ENCODE measurements around the gene PARD3. TPM values are rescaled to one million over a fixed set of nuclear protein-coding genes. Genes with fewer than 3 reads are reported as not detected.

The PARD3 gene
- total RNA-seq, 1 donor from 2014 or later = 76.4 TPM

DNA sequence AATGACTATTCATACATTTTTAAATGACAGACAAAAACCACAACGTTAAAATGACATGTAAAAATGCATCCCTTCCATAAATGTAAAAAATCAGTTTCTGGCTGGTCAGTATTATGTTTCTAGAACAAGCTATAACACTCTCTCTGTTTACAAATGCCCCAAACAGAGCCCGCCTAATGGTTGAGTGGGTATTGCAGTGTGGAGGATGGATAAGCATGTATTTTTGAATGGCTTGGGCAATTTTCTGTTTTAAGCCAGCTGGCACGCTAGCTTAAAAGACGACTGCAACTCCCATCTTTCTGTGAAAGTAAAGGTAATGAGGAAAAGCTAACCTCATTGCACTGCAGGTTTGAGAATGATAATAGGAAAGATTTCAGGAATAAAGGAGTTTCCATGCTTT, 430.7 kb downstream of the PARD3 start:
- Histone ChIP-seq H3K4me3 (ENCODE audit: low read depth, low read length) (no peak overlapping the region), H3K27me3 (ENCODE audit: control insufficient read depth, insufficient read depth, low read length) (no peaks in the 10 kb centered on the region), H3K36me3 (ENCODE audit: control insufficient read depth, insufficient read depth, low read length) (peaks cover 2% of the 10 kb centered on the region)
- DNase-seq (ENCODE audit: low read depth) = no peak
- TF ChIP-seq, protein P1, sequence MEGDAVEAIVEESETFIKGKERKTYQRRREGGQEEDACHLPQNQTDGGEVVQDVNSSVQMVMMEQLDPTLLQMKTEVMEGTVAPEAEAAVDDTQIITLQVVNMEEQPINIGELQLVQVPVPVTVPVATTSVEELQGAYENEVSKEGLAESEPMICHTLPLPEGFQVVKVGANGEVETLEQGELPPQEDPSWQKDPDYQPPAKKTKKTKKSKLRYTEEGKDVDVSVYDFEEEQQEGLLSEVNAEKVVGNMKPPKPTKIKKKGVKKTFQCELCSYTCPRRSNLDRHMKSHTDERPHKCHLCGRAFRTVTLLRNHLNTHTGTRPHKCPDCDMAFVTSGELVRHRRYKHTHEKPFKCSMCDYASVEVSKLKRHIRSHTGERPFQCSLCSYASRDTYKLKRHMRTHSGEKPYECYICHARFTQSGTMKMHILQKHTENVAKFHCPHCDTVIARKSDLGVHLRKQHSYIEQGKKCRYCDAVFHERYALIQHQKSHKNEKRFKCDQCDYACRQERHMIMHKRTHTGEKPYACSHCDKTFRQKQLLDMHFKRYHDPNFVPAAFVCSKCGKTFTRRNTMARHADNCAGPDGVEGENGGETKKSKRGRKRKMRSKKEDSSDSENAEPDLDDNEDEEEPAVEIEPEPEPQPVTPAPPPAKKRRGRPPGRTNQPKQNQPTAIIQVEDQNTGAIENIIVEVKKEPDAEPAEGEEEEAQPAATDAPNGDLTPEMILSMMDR (IDR thresholded peaks at IDR 0.05; ENCODE audit: insufficient read depth, low read length, poor library complexity, severe bottlenecking) = no peak

DNA sequence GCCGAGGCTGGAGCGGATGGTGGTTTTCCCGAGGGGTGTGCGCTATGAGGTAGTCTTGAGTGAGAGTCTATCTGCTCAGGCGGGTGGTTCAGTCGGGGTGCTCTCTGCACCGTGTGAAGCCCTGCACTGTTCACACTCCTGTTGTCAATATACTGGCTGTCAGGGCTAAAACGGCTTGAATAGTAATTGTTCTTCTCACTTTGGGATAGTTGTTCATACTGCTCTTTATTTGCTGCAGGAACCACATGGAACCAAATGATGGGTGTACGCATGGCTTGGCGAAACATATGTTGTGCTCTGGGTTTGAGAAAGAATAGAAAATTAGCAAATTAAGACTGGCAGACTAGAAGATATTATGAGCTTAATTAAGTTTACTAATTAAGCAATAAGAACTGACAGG, 432.5 kb downstream of the PARD3 start:
- Histone ChIP-seq H3K27me3 (ENCODE audit: control insufficient read depth, insufficient read depth, low read length) (no peaks in the 10 kb centered on the region), H3K36me3 (ENCODE audit: control insufficient read depth, insufficient read depth, low read length) (peaks cover 2% of the 10 kb centered on the region), H3K4me3 (ENCODE audit: low read depth, low read length) (no peak overlapping the region)
- DNase-seq (ENCODE audit: low read depth) = no peak
- TF ChIP-seq, protein P1 (IDR thresholded peaks at IDR 0.05; ENCODE audit: insufficient read depth, low read length, poor library complexity, severe bottlenecking) = no peak

DNA sequence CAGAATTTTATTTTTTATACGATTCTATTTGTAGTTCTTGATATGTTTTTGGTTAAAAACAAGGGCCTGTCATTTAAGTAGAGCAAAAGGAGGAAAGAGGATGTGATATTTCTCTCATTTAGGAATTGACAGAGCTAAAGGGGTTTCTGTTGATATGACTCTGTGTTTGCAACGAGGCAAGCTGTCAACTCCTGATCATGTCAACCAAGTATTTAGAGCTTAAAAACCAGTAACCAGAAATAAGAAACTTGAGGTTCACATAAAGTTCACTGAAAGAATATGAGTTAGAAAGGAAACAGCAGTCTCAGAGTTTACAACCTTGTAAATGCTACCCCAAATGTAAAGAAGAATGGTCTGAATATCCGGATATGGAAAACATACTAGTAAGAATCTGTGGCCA, 434.2 kb downstream of the PARD3 start:
- no peaks in the 10 kb centered on the region for H3K27me3 ChIP-seq (ENCODE audit: control insufficient read depth, insufficient read depth, low read length)
- peaks cover 2% of the 10 kb centered on the region for H3K36me3 ChIP-seq (ENCODE audit: control insufficient read depth, insufficient read depth, low read length)
- DNase-seq (ENCODE audit: low read depth) = no peak
- TF ChIP-seq, protein P1 (IDR thresholded peaks at IDR 0.05; ENCODE audit: insufficient read depth, low read length, poor library complexity, severe bottlenecking) = no peak
- H3K4me3 ChIP-seq (ENCODE audit: low read depth, low read length) = no peak overlapping the region

DNA sequence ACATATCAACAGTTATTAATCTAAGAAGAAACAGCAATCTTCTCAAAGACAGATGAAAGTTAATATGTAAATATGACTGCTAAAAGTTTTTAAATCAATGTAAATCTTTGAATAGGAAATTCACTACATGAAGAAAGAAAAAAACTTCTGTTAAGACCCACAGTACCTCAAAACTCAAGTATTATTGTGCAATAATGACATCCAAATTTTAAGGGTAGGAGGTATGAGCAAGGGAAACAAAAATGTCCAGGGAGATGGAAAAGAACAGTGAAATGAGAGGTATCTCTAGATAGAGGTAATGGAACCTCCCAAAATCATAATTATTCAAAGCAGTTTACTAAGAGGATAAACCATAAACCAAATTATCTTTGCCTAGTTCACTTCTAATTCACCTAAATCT, 436.8 kb downstream of the PARD3 start:
- TF ChIP-seq, protein P1 (IDR thresholded peaks at IDR 0.05; ENCODE audit: insufficient read depth, low read length, poor library complexity, severe bottlenecking) = no peak
- no peak for DNase-seq (ENCODE audit: low read depth)
- Histone ChIP-seq H3K4me3 (ENCODE audit: low read depth, low read length) (no peak overlapping the region), H3K27me3 (ENCODE audit: control insufficient read depth, insufficient read depth, low read length) (no peaks in the 10 kb centered on the region), H3K36me3 (ENCODE audit: control insufficient read depth, insufficient read depth, low read length) (peaks cover 2% of the 10 kb centered on the region)

DNA sequence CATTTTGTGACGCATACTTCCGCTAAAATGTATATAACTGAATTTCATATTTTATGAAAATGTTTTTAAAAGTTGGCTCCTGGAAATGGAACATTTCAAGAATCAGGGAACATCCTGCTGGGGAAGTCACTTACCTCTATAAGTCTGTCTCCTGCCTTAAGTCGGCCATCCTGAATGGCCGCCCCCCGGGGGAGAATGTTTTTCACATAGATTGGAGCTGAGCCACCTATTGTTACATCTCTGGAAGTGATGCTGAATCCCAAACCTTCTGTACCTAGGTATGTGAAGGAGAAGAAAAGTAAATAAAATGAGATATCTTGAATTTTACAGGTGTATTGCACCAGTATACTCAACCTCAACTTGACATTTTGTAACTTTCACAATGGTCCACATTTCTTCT, 437.3 kb downstream of the PARD3 start:
- H3K36me3 ChIP-seq (ENCODE audit: control insufficient read depth, insufficient read depth, low read length) = peaks cover 2% of the 10 kb centered on the region
- H3K27me3 ChIP-seq (ENCODE audit: control insufficient read depth, insufficient read depth, low read length) = no peaks in the 10 kb centered on the region
- TF ChIP-seq, protein P1 (IDR thresholded peaks at IDR 0.05; ENCODE audit: insufficient read depth, low read length, poor library complexity, severe bottlenecking) = no peak
- DNase-seq (ENCODE audit: low read depth) = no peak
- no peak overlapping the region for H3K4me3 ChIP-seq (ENCODE audit: low read depth, low read length)

DNA sequence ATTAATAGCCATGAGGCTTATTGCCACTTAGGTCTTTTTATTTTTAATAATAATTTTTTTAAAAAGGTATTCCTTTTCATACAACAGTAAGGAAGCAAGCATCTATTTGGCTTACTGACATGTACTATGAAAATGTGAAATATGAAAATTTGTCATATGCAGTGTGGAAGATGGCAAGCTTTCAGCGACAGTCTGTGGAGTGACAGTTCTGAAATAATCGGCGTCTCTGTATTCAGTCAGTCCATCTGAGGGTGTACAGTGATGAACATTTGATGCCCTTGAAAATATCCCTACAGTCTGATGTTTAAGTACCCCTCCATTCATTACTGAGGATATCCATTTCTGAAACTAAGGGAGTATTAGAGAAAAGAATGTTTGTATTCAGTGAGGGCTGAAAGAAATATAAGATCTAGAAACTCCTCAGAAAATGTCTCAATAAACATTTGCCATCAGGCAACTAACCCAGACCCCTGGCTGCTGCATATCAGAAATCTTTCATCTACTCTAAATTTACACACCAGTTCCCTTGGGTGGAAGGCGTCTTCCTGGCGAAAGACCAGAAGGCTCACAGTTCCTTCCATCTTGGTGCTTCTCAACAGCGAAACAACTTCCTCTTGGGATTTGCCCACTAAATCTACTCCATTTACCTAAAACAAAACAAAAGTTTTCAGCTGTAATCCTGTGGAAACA, 440.6 kb downstream of the PARD3 start:
- TF ChIP-seq, protein P1 (IDR thresholded peaks at IDR 0.05; ENCODE audit: insufficient read depth, low read length, poor library complexity, severe bottlenecking) = no peak

More for the DNA sequence above, 440.6 kb downstream of the PARD3 start:
- H3K36me3 ChIP-seq (ENCODE audit: control insufficient read depth, insufficient read depth, low read length) = no peaks in the 10 kb centered on the region
- H3K4me3 ChIP-seq (ENCODE audit: low read depth, low read length) = no peak overlapping the region
- DNase-seq (ENCODE audit: low read depth) = no peak
- no peaks in the 10 kb centered on the region for H3K27me3 ChIP-seq (ENCODE audit: control insufficient read depth, insufficient read depth, low read length)

Measured in kidney epithelial cell (primary cell).